Measurements from ENCODE around the gene HSD17B14. TPM values are rescaled to one million over a fixed set of nuclear protein-coding genes. Genes with fewer than 3 reads are reported as not detected.

The HSD17B14 gene
- total and polyA plus RNA-seq, 2 donors (not counting 1 experiment from before 2014, with no cell fraction given) = 4.5 to 11.1 TPM

DNA sequence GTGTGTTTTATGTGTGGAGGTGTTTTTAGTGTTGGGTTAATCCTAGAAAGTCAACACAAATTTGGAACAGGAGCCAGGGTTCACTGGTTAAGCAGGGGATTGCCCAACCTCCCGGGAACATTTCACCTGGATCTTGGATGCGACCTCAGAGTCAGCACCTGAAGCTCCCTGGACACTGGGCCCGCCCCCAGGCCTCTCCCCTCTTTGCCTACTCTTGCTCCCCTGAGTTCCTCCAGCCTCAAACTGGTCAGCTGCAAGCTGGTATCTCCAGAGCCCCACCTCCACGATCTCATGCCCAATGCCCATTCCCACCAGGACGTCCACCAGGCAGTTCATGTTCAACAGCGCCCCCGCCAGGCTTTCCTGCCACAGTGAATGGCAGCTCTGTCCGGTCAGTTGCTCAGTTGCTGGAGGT, 9.7 kb downstream of the HSD17B14 start:
- H3K36me3 ChIP-seq (ENCODE audit: control insufficient read depth, insufficient read depth, low read length) = peaks cover 4% of the 10 kb centered on the region
- no peak overlapping the region for H3K27ac ChIP-seq (ENCODE audit: insufficient read depth, low read length)
- H3K27me3 ChIP-seq (ENCODE audit: control insufficient read depth, insufficient read depth, low read length) = no peaks in the 10 kb centered on the region
- H3K4me3 ChIP-seq (replicated peaks in 1 of 4; ENCODE audit: control extremely low read depth in 1 of 4, insufficient read depth in 1 of 4, low read depth in 3 of 4, low read length in 4 of 4) = no peak overlapping the region
- H3K4me2 ChIP-seq (ENCODE audit: extremely low read depth, insufficient read depth, low read length) = no peak overlapping the region
- no peak for DNase-seq (ENCODE audit: low read depth in 2 of 2)
- H4K20me1 ChIP-seq (ENCODE audit: control insufficient read depth, extremely low read depth, insufficient read depth, low read length) = no peaks in the 10 kb centered on the region
- H3K4me1 ChIP-seq (ENCODE audit: control insufficient read depth, extremely low read depth, insufficient read depth, low read length) = no peaks in the 10 kb centered on the region
- no peak overlapping the region for H3K9ac ChIP-seq (ENCODE audit: insufficient read depth, low read length)
- H3K79me2 ChIP-seq (ENCODE audit: control insufficient read depth, insufficient read depth, low read length) = no peaks in the 10 kb centered on the region
- TF ChIP-seq CTCF (conservative IDR thresholded peaks at IDR 0.05 in 1 of 2, IDR thresholded peaks at IDR 0.05 in 1 of 2; ENCODE audit: low read depth in 1 of 2, low read length in 2 of 2) = no peak
- no peak for TF ChIP-seq EZH2 (IDR thresholded peaks at IDR 0.05; ENCODE audit: low read length, missing control alignments)
- no peaks in the 10 kb centered on the region for H3K9me3 ChIP-seq (ENCODE audit: control insufficient read depth, insufficient read depth, low read depth, low read length)
- H2AFZ ChIP-seq (ENCODE audit: low read length) = no peak overlapping the region

GRCh38 chr19:48822514-48822913, 13.8 kb downstream of the HSD17B14 start:
- DNase-seq (ENCODE audit: low read depth in 2 of 2) = no peak
- Histone ChIP-seq H3K4me3 (replicated peaks in 1 of 4; ENCODE audit: control extremely low read depth in 1 of 4, insufficient read depth in 1 of 4, low read depth in 3 of 4, low read length in 4 of 4) (no peak overlapping the region), H3K27me3 (ENCODE audit: control insufficient read depth, insufficient read depth, low read length) (no peaks in the 10 kb centered on the region), H3K9me3 (ENCODE audit: control insufficient read depth, insufficient read depth, low read depth, low read length) (no peaks in the 10 kb centered on the region), H3K79me2 (ENCODE audit: control insufficient read depth, insufficient read depth, low read length) (no peaks in the 10 kb centered on the region), H3K36me3 (ENCODE audit: control insufficient read depth, insufficient read depth, low read length) (peaks cover 4% of the 10 kb centered on the region), H4K20me1 (ENCODE audit: control insufficient read depth, extremely low read depth, insufficient read depth, low read length) (no peaks in the 10 kb centered on the region), H2AFZ (ENCODE audit: low read length) (no peak overlapping the region), H3K9ac (ENCODE audit: insufficient read depth, low read length) (no peak overlapping the region), H3K27ac (ENCODE audit: insufficient read depth, low read length) (no peak overlapping the region), H3K4me1 (ENCODE audit: control insufficient read depth, extremely low read depth, insufficient read depth, low read length) (peaks cover 7% of the 10 kb centered on the region), H3K4me2 (ENCODE audit: extremely low read depth, insufficient read depth, low read length) (no peak overlapping the region)
- TF ChIP-seq EZH2 (IDR thresholded peaks at IDR 0.05; ENCODE audit: low read length, missing control alignments) (no peak), CTCF (conservative IDR thresholded peaks at IDR 0.05 in 1 of 2, IDR thresholded peaks at IDR 0.05 in 1 of 2; ENCODE audit: low read depth in 1 of 2, low read length in 2 of 2) (no peak)

DNA sequence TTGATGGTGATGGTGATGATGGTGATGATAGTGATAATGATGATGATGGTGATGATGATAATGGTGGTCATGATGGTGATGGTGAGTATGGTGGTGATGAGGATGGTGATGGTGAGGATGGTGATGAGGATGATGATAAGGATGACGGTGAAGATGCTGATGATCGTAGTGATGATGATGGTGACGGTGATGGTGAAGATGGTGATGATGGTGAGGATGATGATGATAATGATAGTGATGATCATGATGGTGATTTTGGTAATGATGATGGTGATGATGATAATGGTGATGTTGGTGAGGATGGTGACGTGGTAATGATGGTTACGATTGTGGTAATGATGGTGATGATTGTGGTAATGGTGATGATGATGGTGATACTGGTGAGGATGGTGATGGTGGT, 14.7 kb downstream of the HSD17B14 start:
- H4K20me1 ChIP-seq (ENCODE audit: control insufficient read depth, extremely low read depth, insufficient read depth, low read length) = no peaks in the 10 kb centered on the region
- no peaks in the 10 kb centered on the region for H3K79me2 ChIP-seq (ENCODE audit: control insufficient read depth, insufficient read depth, low read length)
- H2AFZ ChIP-seq (ENCODE audit: low read length) = no peak overlapping the region
- no peak overlapping the region for H3K4me2 ChIP-seq (ENCODE audit: extremely low read depth, insufficient read depth, low read length)
- DNase-seq (ENCODE audit: low read depth in 2 of 2) = no peak
- no peaks in the 10 kb centered on the region for H3K9me3 ChIP-seq (ENCODE audit: control insufficient read depth, insufficient read depth, low read depth, low read length)
- no peak overlapping the region for H3K27ac ChIP-seq (ENCODE audit: insufficient read depth, low read length)
- H3K4me3 ChIP-seq (replicated peaks in 1 of 4; ENCODE audit: control extremely low read depth in 1 of 4, insufficient read depth in 1 of 4, low read depth in 3 of 4, low read length in 4 of 4) = no peak overlapping the region
- TF ChIP-seq EZH2 (IDR thresholded peaks at IDR 0.05; ENCODE audit: low read length, missing control alignments) (no peak), CTCF (conservative IDR thresholded peaks at IDR 0.05 in 1 of 2, IDR thresholded peaks at IDR 0.05 in 1 of 2; ENCODE audit: low read depth in 1 of 2, low read length in 2 of 2) (no peak)
- H3K9ac ChIP-seq (ENCODE audit: insufficient read depth, low read length) = no peak overlapping the region
- H3K27me3 ChIP-seq (ENCODE audit: control insufficient read depth, insufficient read depth, low read length) = no peaks in the 10 kb centered on the region
- peaks cover 7% of the 10 kb centered on the region for H3K4me1 ChIP-seq (ENCODE audit: control insufficient read depth, extremely low read depth, insufficient read depth, low read length)
- peaks cover 4% of the 10 kb centered on the region for H3K36me3 ChIP-seq (ENCODE audit: control insufficient read depth, insufficient read depth, low read length)
